ENCODE data around the gene EIF3K. TPM values are rescaled to one million over a fixed set of nuclear protein-coding genes. Genes with fewer than 3 reads are reported as not detected.
"Not testable (repeated sequence)": the region's sequence is repeated elsewhere in the genome, so short reads cannot be mapped to it uniquely, and the experiment has no call there.

EIF3K gene
- total RNA-seq, 2 donors from 2014 or later, result 303 to 334 TPM

DNA sequence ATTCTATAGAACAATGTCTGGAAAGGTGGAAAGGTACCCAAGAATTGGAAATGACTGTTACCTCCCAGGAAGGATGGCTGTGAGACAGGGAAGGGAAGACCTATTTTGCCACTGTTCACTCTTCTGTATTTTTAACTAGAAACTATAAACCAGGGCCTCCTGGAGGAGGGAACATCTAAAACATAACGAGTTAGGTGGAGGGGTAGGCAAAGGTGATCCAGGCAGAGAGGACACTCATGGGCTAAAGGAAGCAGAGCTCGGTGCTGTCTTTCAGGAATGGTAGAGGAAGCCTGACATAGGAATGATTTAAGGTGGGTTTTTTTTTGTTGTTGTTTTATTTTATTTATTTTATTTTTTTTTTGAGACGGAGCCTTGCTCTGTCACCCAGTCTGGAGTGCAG, 5.8 kb downstream of the EIF3K start:
- Histone ChIP-seq H3K27ac (ENCODE audit: low read depth, low read length) (no peak overlapping the region), H3K27me3 (ENCODE audit: control insufficient read depth, insufficient read depth, low read length, poor library complexity, severe bottlenecking) (no peaks in the 10 kb centered on the region), H3K4me3 (ENCODE audit: low read length) (no peak overlapping the region), H3K9ac (ENCODE audit: extremely low read depth, low read length, poor library complexity, severe bottlenecking) (no peak overlapping the region), H3K4me1 (ENCODE audit: control insufficient read depth, insufficient read depth, low read length) (peaks cover 3% of the 10 kb centered on the region), H3K36me3 (ENCODE audit: control insufficient read depth, insufficient read depth, low read length) (peaks cover 68% of the 10 kb centered on the region), H3K9me3 (ENCODE audit: control insufficient read depth, low read length) (no peaks in the 10 kb centered on the region)
- Mint-ChIP-seq H3K27me3 (ENCODE audit: insufficient read depth) (no peaks in the 10 kb centered on the region), H3K9me3 (no peaks in the 10 kb centered on the region), H3K27ac (no peak overlapping the region), H3K4me1 (peaks cover 10% of the 10 kb centered on the region), H3K36me3 (ENCODE audit: low read depth) (peaks cover 68% of the 10 kb centered on the region), H3K4me3 (no peak overlapping the region)
- 94 to 97% methylated on average over 2 to 3 of the region's 3 CpGs for WGBS, 2 experiments (ENCODE audit: insufficient coverage in 1 of 2, insufficient read length in 1 of 2)
- TF ChIP-seq, protein P1, sequence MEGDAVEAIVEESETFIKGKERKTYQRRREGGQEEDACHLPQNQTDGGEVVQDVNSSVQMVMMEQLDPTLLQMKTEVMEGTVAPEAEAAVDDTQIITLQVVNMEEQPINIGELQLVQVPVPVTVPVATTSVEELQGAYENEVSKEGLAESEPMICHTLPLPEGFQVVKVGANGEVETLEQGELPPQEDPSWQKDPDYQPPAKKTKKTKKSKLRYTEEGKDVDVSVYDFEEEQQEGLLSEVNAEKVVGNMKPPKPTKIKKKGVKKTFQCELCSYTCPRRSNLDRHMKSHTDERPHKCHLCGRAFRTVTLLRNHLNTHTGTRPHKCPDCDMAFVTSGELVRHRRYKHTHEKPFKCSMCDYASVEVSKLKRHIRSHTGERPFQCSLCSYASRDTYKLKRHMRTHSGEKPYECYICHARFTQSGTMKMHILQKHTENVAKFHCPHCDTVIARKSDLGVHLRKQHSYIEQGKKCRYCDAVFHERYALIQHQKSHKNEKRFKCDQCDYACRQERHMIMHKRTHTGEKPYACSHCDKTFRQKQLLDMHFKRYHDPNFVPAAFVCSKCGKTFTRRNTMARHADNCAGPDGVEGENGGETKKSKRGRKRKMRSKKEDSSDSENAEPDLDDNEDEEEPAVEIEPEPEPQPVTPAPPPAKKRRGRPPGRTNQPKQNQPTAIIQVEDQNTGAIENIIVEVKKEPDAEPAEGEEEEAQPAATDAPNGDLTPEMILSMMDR (conservative IDR thresholded peaks at IDR 0.05), result no peak
- DNase-seq, result no peak

DNA sequence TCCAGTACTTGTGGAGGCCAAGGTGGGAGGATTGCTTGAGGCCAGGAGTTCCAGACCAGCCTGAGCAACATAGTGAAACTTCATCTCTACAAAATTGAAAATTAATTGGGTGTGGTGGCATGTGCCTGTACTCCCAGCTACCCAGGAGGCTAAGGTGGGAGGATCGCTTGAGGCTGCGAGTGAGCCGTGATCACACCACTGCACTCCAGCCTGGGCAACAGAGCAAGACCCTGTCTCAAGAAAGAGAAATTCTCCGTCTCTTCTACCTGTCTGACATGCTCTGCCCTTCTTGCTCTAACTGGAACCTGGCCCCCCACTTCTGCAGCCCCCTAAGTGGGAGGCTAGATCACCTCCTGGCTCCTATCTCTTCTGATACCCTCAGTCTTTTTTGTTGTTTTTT, 7.4 kb downstream of the EIF3K start:
- Mint-ChIP-seq H3K27me3 (ENCODE audit: insufficient read depth) (no peaks in the 10 kb centered on the region), H3K4me1 (peaks cover 15% of the 10 kb centered on the region), H3K27ac (no peak overlapping the region), H3K36me3 (ENCODE audit: low read depth) (peaks cover 75% of the 10 kb centered on the region), H3K4me3 (no peak overlapping the region), H3K9me3 (no peaks in the 10 kb centered on the region)
- Histone ChIP-seq H3K9ac (ENCODE audit: extremely low read depth, low read length, poor library complexity, severe bottlenecking) (no peak overlapping the region), H3K4me3 (ENCODE audit: low read length) (no peak overlapping the region), H3K27me3 (ENCODE audit: control insufficient read depth, insufficient read depth, low read length, poor library complexity, severe bottlenecking) (no peaks in the 10 kb centered on the region), H3K9me3 (ENCODE audit: control insufficient read depth, low read length) (no peaks in the 10 kb centered on the region), H3K36me3 (ENCODE audit: control insufficient read depth, insufficient read depth, low read length) (peaks cover 66% of the 10 kb centered on the region), H3K4me1 (ENCODE audit: control insufficient read depth, insufficient read depth, low read length) (no peaks in the 10 kb centered on the region), H3K27ac (ENCODE audit: low read depth, low read length) (no peak overlapping the region)
- 90 to 99% methylated on average over 2 to 4 of the region's 4 CpGs for whole genome bisulfite sequencing, 2 experiments (ENCODE audit: insufficient coverage in 1 of 2, insufficient read length in 1 of 2)
- TF ChIP-seq, protein P1 (conservative IDR thresholded peaks at IDR 0.05), result no peak
- DNase-seq, result no peak

DNA sequence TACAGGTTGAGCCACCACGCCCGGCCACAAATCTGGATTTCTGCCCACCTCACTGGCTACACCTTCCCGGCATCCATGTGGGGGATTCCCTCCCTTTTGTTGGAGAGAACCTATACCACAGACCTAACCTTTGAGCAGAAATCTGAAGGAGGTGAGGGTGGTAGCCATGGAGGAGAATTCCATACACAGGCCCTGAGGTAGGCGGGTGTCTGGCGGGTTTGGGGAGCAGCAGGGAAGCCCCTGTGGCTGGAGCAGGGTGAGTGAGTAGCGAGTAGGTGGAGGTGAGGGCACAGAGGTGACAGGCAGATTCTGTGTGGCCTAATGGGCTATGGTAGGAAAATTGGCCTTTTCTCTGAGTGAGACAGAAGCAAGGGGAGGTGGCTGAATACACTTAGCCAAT, 10.6 kb downstream of the EIF3K start:
- Histone ChIP-seq H3K9me3 (ENCODE audit: control insufficient read depth, low read length) (no peaks in the 10 kb centered on the region), H3K4me3 (ENCODE audit: low read length) (no peak overlapping the region), H3K36me3 (ENCODE audit: control insufficient read depth, insufficient read depth, low read length) (peaks cover 74% of the 10 kb centered on the region), H3K27me3 (ENCODE audit: control insufficient read depth, insufficient read depth, low read length, poor library complexity, severe bottlenecking) (no peaks in the 10 kb centered on the region), H3K27ac (ENCODE audit: low read depth, low read length) (no peak overlapping the region), H3K9ac (ENCODE audit: extremely low read depth, low read length, poor library complexity, severe bottlenecking) (no peak overlapping the region), H3K4me1 (ENCODE audit: control insufficient read depth, insufficient read depth, low read length) (no peaks in the 10 kb centered on the region)
- Mint-ChIP-seq H3K9me3 (no peaks in the 10 kb centered on the region), H3K36me3 (ENCODE audit: low read depth) (peaks cover 68% of the 10 kb centered on the region), H3K27me3 (ENCODE audit: insufficient read depth) (no peaks in the 10 kb centered on the region), H3K4me1 (peaks cover 12% of the 10 kb centered on the region), H3K4me3 (no peak overlapping the region), H3K27ac (no peak overlapping the region)
- TF ChIP-seq, protein P1 (conservative IDR thresholded peaks at IDR 0.05), result no peak
- no peak for DNase-seq
- 90 to 94% methylated on average over 4 to 6 of the region's 6 CpGs for WGBS, 2 experiments (ENCODE audit: insufficient coverage in 1 of 2, insufficient read length in 1 of 2)

DNA sequence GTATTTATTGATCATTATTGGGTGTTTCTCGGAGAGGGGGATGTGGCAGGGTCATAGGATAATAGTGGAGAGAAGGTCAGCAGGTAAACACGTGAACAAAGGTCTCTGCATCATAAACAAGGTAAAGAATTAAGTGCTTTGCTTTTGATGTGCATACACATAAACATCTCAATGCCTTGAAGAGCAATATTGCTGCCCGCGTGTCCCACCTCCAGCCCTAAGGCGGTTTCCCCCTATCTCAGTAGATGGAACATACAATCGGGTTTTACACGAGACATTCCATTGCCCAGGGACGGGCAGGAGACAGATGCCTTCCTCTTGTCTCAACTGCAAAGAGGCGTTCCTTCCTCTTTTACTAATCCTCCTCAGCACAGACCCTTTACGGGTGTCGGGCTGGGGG, 12.3 kb downstream of the EIF3K start:
- H3K36me3 ChIP-seq (ENCODE audit: control insufficient read depth, insufficient read depth, low read length), result peaks cover 74% of the 10 kb centered on the region
- peaks cover 70% of the 10 kb centered on the region for H3K36me3 Mint-ChIP-seq (ENCODE audit: low read depth)
- not testable (repeated sequence) for H3K9ac ChIP-seq (ENCODE audit: extremely low read depth, low read length, poor library complexity, severe bottlenecking); H3K27me3 ChIP-seq (ENCODE audit: control insufficient read depth, insufficient read depth, low read length, poor library complexity, severe bottlenecking); H3K9me3 Mint-ChIP-seq; H3K4me3 Mint-ChIP-seq; H3K4me1 ChIP-seq (ENCODE audit: control insufficient read depth, insufficient read depth, low read length); H3K27me3 Mint-ChIP-seq (ENCODE audit: insufficient read depth); H3K27ac ChIP-seq (ENCODE audit: low read depth, low read length); H3K4me3 ChIP-seq (ENCODE audit: low read length); H3K9me3 ChIP-seq (ENCODE audit: control insufficient read depth, low read length); DNase-seq
- H3K27ac Mint-ChIP-seq, result peak overlapping the region; percentile 89
- peaks cover 18% of the 10 kb centered on the region for H3K4me1 Mint-ChIP-seq
- 69 to 94% methylated on average over 3 to 9 of the region's 11 CpGs for WGBS, 2 experiments (ENCODE audit: insufficient coverage in 1 of 2, insufficient read length in 1 of 2)

DNA sequence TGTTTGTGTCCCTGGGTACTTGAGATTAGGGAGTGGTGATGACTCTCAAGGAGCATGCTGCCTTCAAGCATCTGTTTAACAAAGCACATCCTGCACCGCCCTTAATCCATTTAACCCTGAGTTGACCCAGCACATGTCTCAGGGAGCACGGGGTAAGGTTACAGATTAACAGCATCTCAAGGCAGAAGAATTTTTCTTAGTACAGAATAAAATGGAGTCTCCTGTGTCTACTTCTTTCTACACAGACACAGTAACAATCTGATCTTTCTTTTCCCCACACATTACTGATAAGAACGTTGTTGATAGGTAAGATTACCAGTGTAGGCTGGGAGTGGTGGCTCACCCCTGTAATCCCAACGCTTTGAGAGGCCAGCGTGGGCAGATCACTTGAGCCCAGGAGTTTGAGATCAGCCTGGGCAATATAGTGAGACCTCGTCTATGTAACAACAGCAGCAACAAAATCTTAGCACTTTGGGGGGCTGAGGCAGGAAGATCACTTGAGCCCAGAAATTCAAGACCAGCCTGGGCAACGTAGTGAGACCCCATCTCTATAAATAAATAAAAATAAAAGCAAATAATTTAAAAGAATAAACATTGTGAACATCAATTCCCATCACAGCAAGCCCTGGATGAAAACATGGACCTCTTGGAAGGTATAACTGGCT, 13.0 kb downstream of the EIF3K start:
- peak; percentile 72 for DNase-seq
- H3K9ac ChIP-seq (ENCODE audit: extremely low read depth, low read length, poor library complexity, severe bottlenecking); H3K27me3 Mint-ChIP-seq (ENCODE audit: insufficient read depth); H3K27me3 ChIP-seq (ENCODE audit: control insufficient read depth, insufficient read depth, low read length, poor library complexity, severe bottlenecking); H3K4me3 ChIP-seq (ENCODE audit: low read length); H3K27ac ChIP-seq (ENCODE audit: low read depth, low read length); H3K4me1 ChIP-seq (ENCODE audit: control insufficient read depth, insufficient read depth, low read length); H3K4me3 Mint-ChIP-seq; H3K9me3 Mint-ChIP-seq; H3K9me3 ChIP-seq (ENCODE audit: control insufficient read depth, low read length): not testable (repeated sequence)
- Mint-ChIP-seq H3K4me1 (peaks cover 21% of the 10 kb centered on the region), H3K36me3 (ENCODE audit: low read depth) (peaks cover 69% of the 10 kb centered on the region), H3K27ac (peak overlapping the region; percentile 89)
- WGBS, 2 experiments (ENCODE audit: insufficient coverage in 1 of 2, insufficient read length in 1 of 2), result 72 to 88% methylated on average over 3 to 6 of the region's 7 CpGs
- peaks cover 73% of the 10 kb centered on the region for H3K36me3 ChIP-seq (ENCODE audit: control insufficient read depth, insufficient read depth, low read length)
